Natural killer cell (primary cell): ENCODE results near the gene FLCN. TPM values are rescaled to one million over a fixed set of nuclear protein-coding genes. Genes with fewer than 3 reads are reported as not detected.
A peak's percentile ranks its signal among the peaks of the same experiment; 100 is the strongest.

Source experiments
- ATAC-seq, 3 donors: fragments of 150-1000 bp in 2 of 3; fragments of 200-7000 bp in 1 of 3; cut with Tn5 transposase; 1 replicate in 1 of 3; 2 replicates in 2 of 3; pipeline ENCODE4 v1.10.0; 2021; ENCODE audit warnings: mild to moderate bottlenecking in 2 of 3, moderate library complexity in 2 of 3
- DNase-seq, 2 donors: peaks; one replicate each; pipeline versions ENCODE4 v3.0.0 to v3.0.0-alpha.2; 2013 to 2021; ENCODE audit warnings: mixed read lengths in 1 of 2
- H3K27ac ChIP-seq: one replicate; pipeline ENCODE4 v1.5.1; 2013; ENCODE audit warnings: mild to moderate bottlenecking, low read length
- H3K27me3 ChIP-seq: one replicate; pipeline ENCODE4 v1.6.1; 2013; ENCODE audit warnings: low read length; ENCODE audit not compliant: control insufficient read depth, insufficient read depth
- H3K36me3 ChIP-seq: one replicate; pipeline ENCODE4 v1.6.1; 2013; ENCODE audit warnings: low read length; ENCODE audit not compliant: control insufficient read depth, insufficient read depth
- H3K4me1 ChIP-seq: one replicate; pipeline ENCODE4 v1.6.1; 2013; ENCODE audit warnings: low read length; ENCODE audit not compliant: control insufficient read depth, insufficient read depth
- H3K4me3 ChIP-seq: one replicate; pipeline ENCODE4 v1.5.1; 2013; ENCODE audit warnings: low read length
- H3K9me3 ChIP-seq: one replicate; pipeline ENCODE4 v1.6.1; 2013; ENCODE audit warnings: low read length; ENCODE audit not compliant: control insufficient read depth, insufficient read depth
- H3K27ac Mint-ChIP-seq, 2 donors: one replicate each; pipeline ENCODE4 v1.8.0; 2022; ENCODE audit warnings: mild to moderate bottlenecking in 2 of 2, mixed read lengths in 2 of 2, moderate library complexity in 1 of 2
- H3K27me3 Mint-ChIP-seq, 2 donors: one replicate each; pipeline ENCODE4 v1.8.0; 2022; ENCODE audit warnings: low read depth in 2 of 2, mixed read lengths in 2 of 2
- H3K36me3 Mint-ChIP-seq: one replicate; pipeline ENCODE4 v1.8.0; 2022; ENCODE audit warnings: mixed read lengths
- H3K4me1 Mint-ChIP-seq, 2 donors: one replicate each; pipeline ENCODE4 v1.8.0; 2022; ENCODE audit warnings: mixed read lengths in 2 of 2
- H3K4me3 Mint-ChIP-seq: one replicate; pipeline ENCODE4 v1.8.0; 2022; ENCODE audit warnings: mild to moderate bottlenecking, moderate library complexity, mixed read lengths
- H3K9me3 Mint-ChIP-seq, 2 donors: one replicate each; pipeline ENCODE4 v1.8.0; 2022; ENCODE audit warnings: mixed read lengths in 2 of 2
- CTCF ChIP-seq: fragments of 200-600 bp; IDR thresholded peaks from one replicate; pipeline ENCODE4 v1.8.0; 2022; ENCODE audit warnings: antibody characterized with exemption
- WGBS: methylation state at CpG from one replicate; pipeline ENCODE4 v1.1.7; 2013; ENCODE audit warnings: missing lambda C conversion rate; ENCODE audit not compliant: insufficient coverage; 5-methylcytosine and 5-hydroxymethylcytosine counted together
- intact Hi-C: fragments of 100-400 bp; cut with micrococcal nuclease; formaldehyde crosslinking; loops from one replicate; pipeline ENCODE4 v1.14.2; 2022
- total RNA-seq, 4 donors: library from RNA; stranded (reverse); fragments of 120-200 nt in 1 of 4; gene quantifications; one replicate each; pipeline versions ENCODE4 v1.2.3 to v1.2.4, GENCODE V29; 2013 to 2022

The FLCN gene
- total RNA-seq, 3 donors from 2014 or later (not counting 1 experiment from before 2014, with no cell fraction given) = 26.7 to 43.6 (median 33.8) TPM

GRCh38 chr17:17203173-17203730 is 33.7 kb downstream of the FLCN start:
- Histone ChIP-seq H3K36me3 (peaks cover 2% of the 10 kb centered on the region), H3K27ac (peak overlapping the region; percentile 45), H3K27me3 (no peaks in the 10 kb centered on the region), H3K4me3 (no peak overlapping the region), H3K4me1 (peaks cover 43% of the 10 kb centered on the region), H3K9me3 (no peaks in the 10 kb centered on the region)
- Mint-ChIP-seq H3K27ac (peak overlapping the region in 1 of 2 donors; percentile 87), H3K4me3 (no peak overlapping the region), H3K4me1 (peaks cover 22 to 41% of the 10 kb centered on the region in 2 donors), H3K27me3 (no peaks in the 10 kb centered on the region), H3K36me3 (no peaks in the 10 kb centered on the region), H3K9me3 (no peaks in the 10 kb centered on the region)
- DNase-seq (no peak), ATAC-seq (no peak)
- intact Hi-C loops = loop anchor here (10.0 kb wide), 1 partner anchor 88 kb away; no protein-coding TSS in a partner anchor
- TF ChIP-seq CTCF = no peak
- 83% methylated on average over 15 of the region's 15 CpGs for WGBS

GRCh38 chr17:17201907-17202306 is 35.1 kb downstream of the FLCN start:
- Histone ChIP-seq H3K27ac (no peak overlapping the region), H3K4me1 (peaks cover 42% of the 10 kb centered on the region), H3K4me3 (no peak overlapping the region), H3K27me3 (no peaks in the 10 kb centered on the region), H3K9me3 (no peaks in the 10 kb centered on the region), H3K36me3 (peaks cover 2% of the 10 kb centered on the region)
- ATAC-seq (no peak), DNase-seq (no peak)
- Mint-ChIP-seq H3K4me3 (no peak overlapping the region), H3K27me3 (no peaks in the 10 kb centered on the region), H3K9me3 (no peaks in the 10 kb centered on the region), H3K36me3 (no peaks in the 10 kb centered on the region), H3K4me1 (peaks cover 20 to 39% of the 10 kb centered on the region in 2 donors), H3K27ac (no peak overlapping the region)
- 94% methylated on average over 8 of the region's 8 CpGs for WGBS
- no peak for TF ChIP-seq CTCF
- intact Hi-C loops = loop anchor here (10.0 kb wide), 1 partner anchor 87 kb away; no protein-coding TSS in a partner anchor

- H3K4me3 ChIP-seq = no peak overlapping the region
- intact Hi-C loops = loop anchor here (10.0 kb wide), 1 partner anchor 86 kb away; no protein-coding TSS in a partner anchor
- Mint-ChIP-seq H3K9me3 (no peaks in the 10 kb centered on the region), H3K36me3 (no peaks in the 10 kb centered on the region), H3K4me3 (no peak overlapping the region), H3K27me3 (no peaks in the 10 kb centered on the region), H3K27ac (no peak overlapping the region), H3K4me1 (peaks cover 15 to 33% of the 10 kb centered on the region in 2 donors)
- H3K9me3 ChIP-seq = no peaks in the 10 kb centered on the region
- 86% methylated on average over 10 of the region's 10 CpGs for WGBS
- H3K36me3 ChIP-seq = peaks cover 2% of the 10 kb centered on the region
- H3K27me3 ChIP-seq = no peaks in the 10 kb centered on the region
- peaks cover 36% of the 10 kb centered on the region for H3K4me1 ChIP-seq
- no peak overlapping the region for H3K27ac ChIP-seq
- ATAC-seq (no peak), DNase-seq (no peak)
- no peak for TF ChIP-seq CTCF
Measured at GRCh38 chr17:17201271-17201670, 35.7 kb downstream of the FLCN start.

- intact Hi-C loops = loop anchor here (10.0 kb wide), 1 partner anchor 86 kb away; no protein-coding TSS in a partner anchor
Measured at GRCh38 chr17:17200831-17201230, 36.1 kb downstream of the FLCN start.

More at GRCh38 chr17:17200831-17201230, 36.1 kb downstream of the FLCN start:
- 100% methylated on average over 5 of the region's 5 CpGs for WGBS
- H3K4me1 ChIP-seq = peaks cover 36% of the 10 kb centered on the region
- Mint-ChIP-seq H3K4me3 (no peak overlapping the region), H3K36me3 (no peaks in the 10 kb centered on the region), H3K4me1 (peaks cover 15 to 32% of the 10 kb centered on the region in 2 donors), H3K27ac (no peak overlapping the region), H3K27me3 (no peaks in the 10 kb centered on the region), H3K9me3 (no peaks in the 10 kb centered on the region)
- DNase-seq (no peak), ATAC-seq (no peak)
- no peaks in the 10 kb centered on the region for H3K27me3 ChIP-seq
- H3K9me3 ChIP-seq = no peaks in the 10 kb centered on the region
- peaks cover 2% of the 10 kb centered on the region for H3K36me3 ChIP-seq
- no peak overlapping the region for H3K27ac ChIP-seq
- no peak for TF ChIP-seq CTCF
- no peak overlapping the region for H3K4me3 ChIP-seq
